ENCODE data around the gene PRPF19.

The PRPF19 gene

DNA sequence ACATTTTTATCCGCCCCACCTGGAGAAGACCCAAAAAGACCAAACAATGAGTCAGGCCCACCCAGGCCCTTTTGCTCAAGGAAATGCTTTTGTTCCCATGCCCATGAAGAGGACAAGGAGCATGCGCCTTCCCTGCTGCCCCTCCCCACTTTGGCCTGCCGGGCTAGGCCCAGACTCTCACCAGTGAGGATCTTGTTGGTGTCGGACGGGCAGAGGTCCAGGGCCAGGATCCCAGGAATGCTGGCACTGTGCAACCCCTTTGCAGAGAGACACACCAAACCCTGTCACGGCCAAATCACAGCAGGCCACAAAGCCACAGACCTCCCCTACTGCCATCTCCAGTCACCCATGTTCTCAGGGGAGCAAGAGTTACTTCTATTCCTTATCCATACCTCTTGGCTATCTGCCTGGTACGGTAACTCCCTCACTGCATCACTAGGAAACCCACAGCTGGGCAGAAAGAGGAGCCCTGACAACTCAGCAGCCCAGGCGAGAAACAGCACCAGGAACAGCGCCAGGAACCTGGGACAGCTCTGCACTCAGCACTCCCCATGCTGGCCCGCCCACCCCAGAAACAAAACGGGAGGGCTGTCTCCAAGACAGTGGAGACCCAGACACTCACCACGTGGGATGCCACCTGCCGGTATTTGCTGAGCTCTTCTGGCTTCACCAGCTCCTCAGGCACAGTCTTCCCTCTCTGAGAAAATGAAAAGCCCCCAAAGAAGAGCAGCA lies 5.5 kb downstream of the PRPF19 start:
- no peak for DNase-seq

DNA sequence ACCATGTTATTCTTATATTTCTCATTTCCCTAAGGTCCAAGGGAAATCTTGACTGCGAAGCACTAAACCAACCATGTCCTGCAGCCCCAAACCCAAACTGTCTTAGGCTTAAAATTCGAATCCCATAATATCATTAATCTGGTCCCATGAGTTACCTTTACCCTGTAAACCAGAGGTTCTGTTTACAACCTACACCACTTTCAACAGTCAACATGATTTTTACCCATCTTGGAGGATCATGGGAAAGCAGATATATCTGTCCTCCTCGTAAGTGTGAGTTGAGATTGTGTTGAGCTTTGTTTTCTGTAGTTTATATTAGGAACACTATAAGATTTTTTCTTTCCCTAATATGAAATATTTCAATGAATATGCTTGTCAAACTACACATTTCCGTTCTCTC lies 6.4 kb downstream of the PRPF19 start:
- DNase-seq: no peak

- DNase-seq: no peak
Observed at GRCh38 chr11:60899046-60899936, 7.1 kb downstream of the PRPF19 start.

GRCh38 chr11:60897496-60897895 lies 8.9 kb downstream of the PRPF19 start:
- DNase-seq: no peak

DNA sequence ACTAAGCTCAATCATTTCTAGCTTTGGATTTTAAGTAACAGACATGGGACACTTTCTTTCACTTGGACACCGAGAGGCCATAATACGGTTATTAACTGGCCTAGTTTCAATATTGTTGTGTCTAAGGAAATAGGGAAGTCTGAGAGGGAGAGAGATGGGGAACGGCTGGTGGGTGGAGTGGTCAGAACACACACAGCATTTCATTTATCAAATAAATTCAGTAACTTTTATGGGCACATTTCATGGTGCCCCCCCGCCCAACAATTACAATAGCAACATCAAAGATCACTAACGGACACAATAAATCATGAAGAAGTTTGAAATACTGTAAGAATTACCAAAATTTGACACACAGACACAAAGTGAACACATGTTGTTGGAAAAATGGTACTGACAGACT lies 10.7 kb downstream of the PRPF19 start:
- no peak for DNase-seq

DNA sequence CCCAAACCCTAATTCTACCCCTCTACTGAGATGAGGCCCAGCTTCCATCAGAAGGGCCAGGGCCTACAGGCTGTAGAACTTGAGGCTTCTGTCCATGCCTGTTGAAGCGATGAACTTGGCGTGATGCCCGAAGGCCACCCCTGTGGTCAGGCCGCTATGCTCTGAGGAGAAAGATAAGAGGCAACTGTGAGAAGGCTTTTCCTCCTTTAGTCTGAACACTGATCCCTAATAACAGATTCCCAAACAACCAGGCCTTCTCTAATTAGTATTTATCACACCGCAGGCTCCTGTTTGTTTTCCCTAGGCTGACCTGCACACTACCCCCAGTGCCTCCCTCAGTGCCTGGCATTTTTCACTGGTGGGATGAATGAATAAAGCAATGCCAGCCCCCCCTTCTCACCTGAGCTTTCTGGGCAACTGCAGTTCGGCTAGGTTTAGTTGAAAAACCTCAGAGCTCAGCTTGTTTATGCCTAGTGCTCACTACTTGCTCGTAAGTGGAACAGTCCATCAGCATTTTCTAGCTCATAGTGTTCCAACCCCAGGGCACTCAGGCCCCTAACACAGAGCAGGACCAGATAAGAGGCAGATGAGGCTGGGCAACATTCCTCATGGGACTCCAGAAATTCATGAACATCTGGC lies 15.2 kb downstream of the PRPF19 start:
- no peak for DNase-seq

DNA sequence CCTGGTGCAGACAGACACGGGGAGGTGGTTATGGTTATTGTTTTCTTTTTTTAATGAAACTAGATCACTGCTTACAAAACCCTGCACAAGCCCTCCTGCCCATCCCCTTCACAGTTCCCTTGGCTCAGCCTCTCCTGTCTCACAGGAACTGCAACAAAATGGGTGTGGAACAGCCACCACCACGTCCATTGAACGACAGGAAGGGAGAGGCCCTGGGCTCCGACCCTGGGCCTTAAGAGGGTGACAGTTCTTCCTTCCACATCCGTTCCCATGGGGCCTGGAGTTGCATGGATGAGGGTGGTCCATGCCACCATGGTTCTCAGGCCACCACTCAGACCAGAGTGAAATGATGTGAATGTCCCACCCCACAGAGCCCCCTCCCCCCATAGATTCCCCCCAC lies 15.7 kb downstream of the PRPF19 start:
- no peak for DNase-seq

DNA sequence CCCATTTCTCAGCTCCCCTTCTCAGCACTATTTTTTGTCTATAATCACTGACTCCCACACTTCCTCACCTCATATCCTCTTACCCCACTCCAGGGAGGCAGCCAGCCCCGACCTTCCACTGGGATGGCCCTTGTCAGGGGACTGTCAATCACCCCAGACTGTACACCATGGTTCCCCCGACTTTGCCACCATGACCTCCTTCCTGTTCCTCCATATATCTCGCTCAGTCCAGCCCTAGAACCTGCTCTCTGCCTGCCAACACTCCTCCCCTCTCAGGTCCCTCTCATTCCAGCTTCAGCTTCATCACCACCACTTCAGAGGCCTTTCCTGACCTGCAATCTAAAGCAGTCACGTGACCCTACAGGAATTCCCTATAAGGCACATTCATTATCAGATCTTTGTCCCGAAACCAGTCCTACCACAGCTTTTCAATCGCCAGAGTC lies 16.5 kb downstream of the PRPF19 start:
- DNase-seq: no peak

DNA sequence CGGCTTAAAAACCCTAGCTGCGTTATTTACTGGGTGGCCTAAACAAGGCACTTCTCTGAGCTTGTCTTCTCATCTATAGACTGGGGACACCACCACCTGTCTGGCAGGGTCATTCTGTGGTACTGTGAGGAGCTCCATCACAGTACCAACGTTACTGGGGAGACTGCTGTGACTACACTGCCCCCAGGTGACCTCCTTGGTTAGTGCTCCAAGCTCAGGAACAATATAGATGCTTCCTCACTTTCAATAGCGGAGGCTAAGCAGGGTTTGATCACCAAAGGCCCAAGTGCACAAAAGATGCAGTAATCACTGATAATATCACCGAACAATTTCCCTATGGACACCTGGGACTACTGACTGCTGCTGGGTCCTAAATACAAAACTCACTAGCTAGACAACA lies 18.8 kb downstream of the PRPF19 start:
- no peak for DNase-seq

- no peak for DNase-seq
Observed at GRCh38 chr11:60880643-60881282, 25.6 kb downstream of the PRPF19 start.

DNA sequence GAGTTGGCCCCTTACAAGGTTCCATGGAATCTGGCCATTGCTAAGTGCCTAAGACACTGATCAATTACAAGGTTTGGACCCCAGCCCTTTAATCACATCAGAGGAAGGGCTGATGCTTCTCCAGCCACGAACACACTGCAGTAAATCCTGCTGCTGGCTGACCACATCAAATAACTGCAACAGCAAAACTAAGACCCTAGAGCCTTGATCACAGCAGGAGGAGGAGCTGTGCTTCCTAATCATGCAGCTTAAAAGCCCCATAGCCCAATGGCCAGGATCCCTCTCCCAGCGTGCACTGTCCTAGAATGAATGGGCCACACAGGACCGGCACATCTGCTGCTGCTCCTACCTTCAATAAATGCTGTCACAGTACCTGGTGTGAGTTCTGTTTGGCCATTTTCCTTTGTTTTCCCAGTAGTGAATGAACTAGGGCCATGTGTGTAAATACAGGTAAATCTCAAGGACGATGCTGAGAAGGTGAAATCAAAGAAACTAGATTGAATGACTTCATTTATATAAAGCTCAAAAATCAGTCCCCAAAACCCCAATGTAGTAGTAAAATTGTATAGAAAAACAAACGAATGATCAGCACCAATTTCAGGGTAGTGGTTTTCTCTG lies 26.3 kb downstream of the PRPF19 start:
- DNase-seq: no peak

DNA sequence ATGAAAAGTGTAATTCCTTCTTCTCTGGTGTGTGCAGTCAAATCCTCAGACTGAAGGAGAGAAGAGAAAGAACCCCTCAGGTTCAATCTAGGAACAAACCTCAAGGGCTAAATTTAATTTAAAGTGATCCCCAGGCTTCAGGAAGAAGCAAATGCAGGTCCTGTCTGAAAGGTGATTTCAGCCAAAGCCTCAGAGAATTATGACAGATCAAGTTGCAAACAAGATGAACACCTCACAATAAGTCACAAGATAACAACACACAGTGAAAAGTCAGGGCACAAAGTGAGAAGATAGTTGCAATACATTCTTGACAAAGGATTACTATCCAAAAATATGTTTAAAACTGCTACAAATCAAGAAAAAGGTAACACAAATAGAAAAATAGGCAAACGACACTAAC lies 27.3 kb downstream of the PRPF19 start:
- DNase-seq: no peak

GRCh38 chr11:60878245-60879101 lies 27.9 kb downstream of the PRPF19 start:
- no peak for DNase-seq

DNA sequence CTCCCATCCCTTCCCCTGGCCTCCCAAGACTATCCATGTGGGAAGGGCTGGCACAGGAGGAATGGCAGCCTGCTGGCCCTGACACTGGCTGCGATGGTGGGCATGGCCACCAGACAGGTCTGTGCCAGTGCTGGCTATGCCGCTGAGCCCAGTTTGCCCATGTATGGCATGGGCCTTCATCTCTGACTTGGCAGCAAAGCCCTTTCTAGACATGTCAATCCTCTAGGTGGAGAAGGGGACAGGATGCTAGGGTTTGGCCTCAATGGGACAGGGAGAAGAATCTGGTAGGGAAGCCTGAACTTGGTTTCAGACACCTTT lies 30.3 kb downstream of the PRPF19 start:
- no peak for DNase-seq

GRCh38 chr11:60875366-60876167 lies 30.8 kb downstream of the PRPF19 start:
- no peak for DNase-seq

- DNase-seq: no peak
Observed at GRCh38 chr11:60874421-60875365, 31.7 kb downstream of the PRPF19 start.

- no peak for DNase-seq
Observed at GRCh38 chr11:60873533-60873932, 32.9 kb downstream of the PRPF19 start.

DNA sequence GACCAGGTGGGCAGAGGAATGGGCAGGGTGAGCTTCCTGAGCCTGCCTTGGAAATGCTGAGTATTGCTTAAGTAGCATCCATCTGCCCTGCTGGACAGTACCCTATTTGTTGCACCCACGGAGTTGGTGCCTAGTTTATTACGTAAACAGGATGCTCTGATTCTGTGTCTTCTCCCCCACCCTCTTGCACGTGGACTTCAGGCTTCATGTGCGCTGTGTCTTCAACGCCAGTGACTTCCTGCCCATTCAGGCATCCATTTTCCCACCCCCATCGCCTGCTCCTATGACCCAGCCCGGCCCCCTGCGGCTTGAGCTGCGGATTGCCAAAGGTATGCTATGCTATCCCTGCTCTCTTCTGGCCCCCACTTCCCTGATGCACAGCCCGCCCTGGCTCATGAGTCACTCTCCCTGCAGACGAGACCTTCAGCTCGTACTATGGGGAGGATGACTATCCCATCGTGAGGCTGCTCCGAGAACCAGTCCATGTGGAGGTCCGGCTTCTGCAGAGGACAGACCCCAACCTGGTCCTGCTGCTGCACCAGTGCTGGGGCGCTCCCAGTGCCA lies 33.3 kb downstream of the PRPF19 start:
- no peak for DNase-seq

All from stimulated activated naive CD4-positive, alpha-beta T cell treated with Interleukin-2 at 50 U/mL for 16 hours (primary cell).